GM19240 (cell line): ENCODE measurements around the gene GALNS.

Experiments used
- DNase-seq: peaks from one replicate; pipeline ENCODE4 v3.0.0; 2011; ENCODE audit warnings: low spot score; ENCODE audit not compliant: insufficient read length

Gene GALNS

DNA sequence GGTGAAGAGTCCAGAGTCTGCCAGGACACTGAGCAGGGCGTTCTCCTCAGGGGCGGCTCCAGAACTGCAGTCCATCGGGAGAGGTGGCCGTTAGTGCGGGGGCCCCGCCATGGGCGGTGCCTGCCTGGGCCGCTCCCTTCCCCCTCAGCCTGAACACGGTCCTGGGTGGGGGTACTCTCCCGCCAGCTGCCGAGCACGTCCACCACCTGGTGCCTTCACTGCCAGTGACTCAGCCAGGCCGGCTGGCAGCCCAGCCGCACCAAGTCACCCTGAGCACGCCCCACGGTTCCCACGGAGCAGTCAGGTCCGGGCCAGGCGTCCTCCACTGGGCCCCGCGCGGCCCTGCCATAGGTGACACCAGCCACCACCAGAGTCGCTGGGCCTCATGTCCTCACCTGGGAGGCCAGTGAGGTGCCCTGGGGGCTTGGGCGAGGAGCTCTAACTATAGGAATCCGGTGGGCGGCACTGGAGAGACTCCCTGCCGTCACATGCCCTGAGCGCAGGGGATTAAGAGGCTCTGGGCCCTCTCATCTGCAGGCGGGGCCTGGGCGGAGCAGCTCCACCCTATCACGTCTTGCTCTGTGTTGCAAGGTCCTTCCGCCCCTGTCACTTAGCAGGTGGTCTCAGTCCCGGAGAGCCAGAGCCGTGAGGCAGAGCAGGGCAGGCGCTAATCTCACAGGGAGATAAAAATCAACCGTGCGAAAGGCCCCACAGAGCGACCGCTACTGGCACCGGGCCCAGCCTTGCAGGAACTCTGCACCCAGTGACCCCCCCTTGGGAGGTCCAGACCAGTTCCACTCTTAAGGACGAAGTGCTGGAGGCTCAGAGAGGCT is 86.1 kb downstream of the GALNS start:
- DNase-seq = no peak

GRCh38 chr16:88769617-88770460 is 86.9 kb downstream of the GALNS start:
- peak; percentile 80 for DNase-seq

DNA sequence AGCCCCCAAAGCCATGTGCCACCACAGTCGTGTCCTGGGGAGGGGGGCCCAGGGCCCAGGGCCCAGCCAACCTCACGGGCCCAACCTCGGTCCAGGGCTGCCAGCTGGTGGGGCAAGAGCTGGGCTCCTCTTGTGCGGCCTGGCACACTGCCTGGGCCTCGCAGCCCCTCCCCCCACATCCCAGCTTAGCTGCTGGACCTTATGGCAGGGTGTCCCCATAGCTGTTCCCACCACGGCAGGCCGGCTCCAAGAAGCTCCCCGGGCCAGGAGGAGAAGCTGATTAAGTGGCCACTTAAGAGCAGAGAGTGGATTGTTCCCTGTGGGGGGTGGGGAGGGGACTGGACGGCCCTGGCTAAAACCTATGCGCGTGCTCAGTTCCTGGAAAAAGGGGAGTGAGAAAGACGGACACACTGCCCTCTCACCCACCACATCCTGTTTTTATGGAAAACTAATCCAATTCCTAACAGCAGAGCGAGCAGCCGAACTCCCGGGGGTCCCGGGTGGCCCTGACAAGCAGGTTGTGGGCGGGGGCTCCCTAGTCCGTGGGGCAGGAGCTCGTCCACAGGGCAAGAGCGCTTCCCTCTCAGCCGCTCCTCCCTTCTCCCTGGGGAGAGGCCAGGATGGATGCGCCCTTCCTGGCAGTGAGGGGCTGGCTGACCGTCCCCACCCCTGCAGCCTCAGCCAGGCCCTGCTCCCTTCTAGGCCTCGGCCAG is 88.5 kb downstream of the GALNS start:
- no peak for DNase-seq

DNA sequence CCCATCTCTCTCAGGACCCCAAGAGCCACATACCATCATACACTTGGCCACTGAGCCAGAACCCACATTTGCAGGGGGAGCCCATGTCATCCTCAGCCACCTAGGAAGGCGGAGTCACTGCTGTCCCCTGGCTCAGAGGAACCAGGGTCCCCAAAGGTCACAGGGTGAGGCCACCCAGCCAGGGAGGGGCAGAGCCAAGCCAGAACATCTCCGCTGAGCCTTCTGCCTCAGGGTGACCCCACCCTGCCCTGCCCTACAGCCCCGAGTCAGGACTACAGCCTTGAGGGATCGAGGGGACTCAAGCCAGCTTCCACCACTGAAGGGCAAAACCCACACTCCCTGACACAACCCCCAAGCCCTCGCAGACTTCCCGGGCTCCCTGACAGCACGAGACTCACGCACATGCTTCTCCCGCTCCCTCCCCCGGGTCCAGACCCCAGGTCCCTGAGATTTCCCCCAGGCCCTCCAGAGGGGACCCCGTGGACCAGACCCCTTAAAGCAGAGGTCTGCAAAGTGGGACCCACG is 89.1 kb downstream of the GALNS start:
- DNase-seq = no peak

- no peak for DNase-seq
Observed at GRCh38 chr16:88766975-88767374, 89.8 kb downstream of the GALNS start.

- no peak for DNase-seq
Observed at GRCh38 chr16:88764913-88765349, 91.8 kb downstream of the GALNS start.

GRCh38 chr16:88764080-88764479 is 92.7 kb downstream of the GALNS start:
- no peak for DNase-seq
